GM18511 (cell line): ENCODE measurements around the gene AOC2.
"Not testable (repeated sequence)": the region's sequence is repeated elsewhere in the genome, so short reads cannot be mapped to it uniquely, and the experiment has no call there.

Experiments
- ATAC-seq: cut with Tn5 transposase; IDR thresholded peaks from one replicate; pipeline ENCODE4 v1.9.1; 2021; ENCODE audit warnings: mild to moderate bottlenecking, moderate library complexity; ENCODE audit not compliant: unreplicated experiment

AOC2 gene

DNA sequence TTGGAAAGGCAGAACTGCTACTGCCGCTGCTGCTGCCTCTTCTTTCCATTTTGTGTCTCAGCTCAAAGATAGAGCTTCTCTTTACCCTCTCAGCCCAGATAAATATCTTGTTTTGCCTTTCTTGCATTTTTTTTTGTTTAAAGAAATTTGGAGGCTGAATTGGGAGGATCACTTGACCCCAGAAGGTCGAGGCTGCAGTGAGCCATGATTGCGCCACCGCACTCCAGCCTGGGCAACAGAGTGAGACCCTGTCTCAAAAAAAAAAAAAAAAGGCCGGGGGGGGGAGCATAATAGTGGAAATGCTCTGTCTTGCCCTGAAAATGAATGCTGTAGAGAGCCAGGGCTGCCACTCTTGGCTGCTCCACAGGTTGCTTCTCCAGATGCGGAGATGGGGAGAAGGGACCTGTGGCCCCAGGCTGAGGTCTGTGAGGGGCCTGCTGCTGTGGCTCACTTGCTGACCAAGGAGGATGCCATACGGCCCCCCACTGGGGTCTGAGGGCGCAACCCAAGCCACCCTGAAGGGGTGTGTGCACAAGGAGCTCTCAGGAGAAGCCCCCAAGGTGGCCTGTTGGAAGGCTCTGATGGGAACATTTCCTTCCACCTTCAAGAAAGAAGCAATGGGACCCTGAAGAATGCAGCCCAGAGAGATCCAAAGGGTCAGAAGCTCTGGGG is 34.7 kb downstream of the AOC2 start:
- no peak for ATAC-seq

DNA sequence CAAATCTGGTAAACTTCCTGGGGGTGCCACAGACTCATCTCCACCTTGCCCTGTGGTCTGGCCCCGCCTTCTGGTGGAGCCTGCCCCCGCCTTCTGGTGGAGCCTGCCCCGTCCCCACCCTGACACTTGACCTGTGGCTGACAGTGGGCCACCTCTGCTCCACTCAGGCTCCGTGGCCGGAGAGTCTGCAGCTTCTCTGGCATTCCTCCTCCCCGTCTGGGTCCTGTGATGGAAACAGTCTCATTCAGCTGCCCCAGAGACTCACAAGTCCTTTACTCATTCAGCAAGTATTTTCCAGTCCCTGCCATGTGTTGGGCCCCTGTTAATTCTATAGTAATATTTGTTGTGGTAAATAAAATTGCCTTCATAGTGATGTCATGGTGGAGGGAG is 35.2 kb downstream of the AOC2 start:
- no peak for ATAC-seq

DNA sequence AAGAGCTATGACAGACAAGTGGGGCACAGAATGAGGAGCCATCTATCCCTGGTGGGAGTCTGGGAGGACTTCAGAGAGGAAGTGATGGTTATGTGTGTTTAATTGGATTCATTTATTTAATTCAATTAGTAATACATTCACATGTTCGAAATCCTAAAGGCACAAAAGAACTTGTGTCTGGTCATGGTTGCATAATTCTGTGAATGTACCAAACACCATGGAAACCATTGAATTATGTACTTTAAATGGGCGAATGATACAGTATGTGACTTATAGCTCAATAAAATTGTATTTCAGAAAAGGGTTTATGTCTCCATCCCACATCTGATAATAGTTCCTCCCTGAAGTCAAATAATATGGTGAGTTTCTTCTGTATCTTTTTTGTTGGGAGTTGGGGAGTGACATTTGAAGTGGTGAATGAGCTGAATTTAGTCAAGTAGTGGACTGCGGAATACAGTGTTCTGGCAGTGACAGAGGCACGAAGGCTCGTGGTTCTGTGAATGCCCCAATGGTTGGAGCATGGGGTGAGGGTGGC is 36.5 kb downstream of the AOC2 start:
- no peak for ATAC-seq

GRCh38 chr17:42881706-42882105 is 37.3 kb downstream of the AOC2 start:
- not testable (repeated sequence) for ATAC-seq

DNA sequence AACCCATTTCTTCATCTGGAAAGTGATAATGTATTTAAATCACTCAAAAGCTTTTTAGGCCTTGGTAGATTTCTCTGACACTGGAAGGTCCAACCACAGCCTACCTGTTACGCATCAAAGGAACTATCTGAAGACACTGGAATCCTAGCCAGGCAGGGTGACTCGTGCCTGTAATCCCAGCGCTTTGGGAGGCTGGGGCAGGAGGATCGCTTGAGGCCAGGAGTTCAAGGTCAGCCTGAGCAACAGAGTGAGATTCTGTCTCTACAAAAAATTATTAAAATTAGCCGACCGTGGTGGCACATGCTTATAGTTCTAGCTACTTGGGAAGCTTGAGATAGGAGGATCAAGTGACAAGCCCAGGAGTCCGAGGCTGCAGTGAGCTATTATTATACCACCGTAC is 37.8 kb downstream of the AOC2 start:
- ATAC-seq = no peak

- ATAC-seq = no peak
Measured at GRCh38 chr17:42883802-42884558, 39.6 kb downstream of the AOC2 start.

GRCh38 chr17:42885806-42886205 is 41.4 kb downstream of the AOC2 start:
- ATAC-seq = not testable (repeated sequence)

GRCh38 chr17:42886283-42887176 is 42.1 kb downstream of the AOC2 start:
- ATAC-seq = no peak

DNA sequence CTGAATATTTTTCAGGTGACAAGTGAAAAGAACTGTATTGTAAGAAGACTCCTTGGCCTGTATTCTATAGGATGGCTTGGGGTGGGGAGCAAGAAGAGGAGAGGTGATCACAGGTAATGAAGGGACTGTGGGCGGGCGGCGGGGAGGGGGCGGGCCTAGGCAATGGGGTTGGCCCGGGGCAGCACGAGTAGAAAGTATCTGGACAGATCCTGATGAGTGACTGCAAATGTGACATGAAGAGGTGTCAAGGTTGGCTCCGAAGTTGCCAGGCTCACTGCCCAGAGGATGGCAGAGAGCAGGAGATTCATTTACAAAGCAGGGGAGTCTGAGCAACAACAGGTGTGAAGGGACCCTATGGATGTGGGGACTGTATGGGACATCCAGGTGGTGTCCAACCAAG is 45.4 kb downstream of the AOC2 start:
- ATAC-seq = no peak

DNA sequence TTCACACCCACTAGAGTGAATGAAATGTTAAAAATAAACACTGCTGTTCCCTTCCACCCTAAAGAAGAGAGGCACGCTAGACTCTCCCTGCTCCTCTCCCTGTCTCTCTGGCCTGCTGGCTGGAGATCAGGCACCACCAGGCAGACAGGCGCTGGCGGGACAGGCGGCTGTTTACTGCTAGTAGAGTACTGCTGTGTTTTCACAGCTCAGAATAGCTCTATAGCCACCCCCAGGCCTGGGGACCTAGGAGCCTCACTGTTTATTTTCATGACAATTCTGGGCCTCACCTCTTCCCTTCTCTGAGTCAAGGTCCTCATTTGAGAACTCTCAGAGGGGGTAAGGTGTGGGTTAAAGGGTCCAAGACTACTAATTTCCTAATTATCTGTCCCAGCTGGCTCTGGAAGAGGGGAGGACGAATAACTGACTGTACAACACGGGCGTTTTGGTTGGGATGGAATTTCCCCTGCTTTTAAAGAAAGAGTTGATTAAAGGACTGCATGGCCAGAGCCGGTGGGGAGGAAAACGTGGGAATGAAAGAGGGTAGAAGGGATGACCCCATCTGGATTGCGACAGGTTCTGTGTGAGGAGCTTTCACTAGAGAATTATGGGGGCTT is 47.3 kb downstream of the AOC2 start:
- no peak for ATAC-seq

- ATAC-seq = no peak
Measured at GRCh38 chr17:42893359-42893758, 49.0 kb downstream of the AOC2 start.

DNA sequence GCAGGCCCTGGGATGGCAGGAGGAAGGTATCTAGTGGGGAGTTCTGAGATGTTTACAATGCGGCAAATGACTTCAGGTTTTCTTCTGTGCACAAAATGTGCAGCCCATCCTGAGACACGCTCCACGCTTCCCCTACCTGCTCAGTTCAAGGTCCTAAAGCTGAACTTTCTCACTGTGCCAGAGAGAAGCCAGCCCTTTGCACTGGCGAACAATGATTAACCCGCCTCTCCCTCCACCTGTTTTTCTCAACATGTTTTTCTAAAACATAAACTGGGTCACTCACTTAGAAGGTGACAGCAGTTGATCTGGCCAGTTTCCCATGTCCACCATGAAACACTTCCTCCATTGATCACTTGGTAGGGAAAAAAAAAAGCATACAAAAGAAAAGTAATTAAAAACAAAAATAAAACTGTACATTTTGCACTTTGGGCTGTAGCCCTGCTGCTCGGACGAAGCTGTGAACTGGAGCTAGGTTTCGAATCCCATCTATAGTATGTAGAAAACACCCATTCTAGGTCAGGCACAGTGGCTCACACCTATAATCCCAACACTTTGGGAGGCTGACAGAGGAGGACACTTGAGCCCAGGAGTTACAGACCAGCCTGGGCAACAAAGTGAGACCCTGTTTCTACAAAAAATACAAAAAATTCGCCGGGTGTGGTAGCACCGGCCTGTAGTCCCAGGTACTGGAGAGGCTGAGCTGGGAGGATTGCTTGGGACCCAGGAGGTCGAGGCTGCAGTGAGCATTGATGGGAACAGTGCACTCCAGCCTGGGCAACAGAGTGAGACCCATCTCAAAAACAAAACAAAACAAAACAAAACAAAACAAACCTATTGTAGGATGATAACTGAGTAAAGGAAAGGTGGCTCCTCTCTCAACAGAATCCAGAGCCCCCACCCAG is 50.2 kb downstream of the AOC2 start:
- ATAC-seq = no peak

DNA sequence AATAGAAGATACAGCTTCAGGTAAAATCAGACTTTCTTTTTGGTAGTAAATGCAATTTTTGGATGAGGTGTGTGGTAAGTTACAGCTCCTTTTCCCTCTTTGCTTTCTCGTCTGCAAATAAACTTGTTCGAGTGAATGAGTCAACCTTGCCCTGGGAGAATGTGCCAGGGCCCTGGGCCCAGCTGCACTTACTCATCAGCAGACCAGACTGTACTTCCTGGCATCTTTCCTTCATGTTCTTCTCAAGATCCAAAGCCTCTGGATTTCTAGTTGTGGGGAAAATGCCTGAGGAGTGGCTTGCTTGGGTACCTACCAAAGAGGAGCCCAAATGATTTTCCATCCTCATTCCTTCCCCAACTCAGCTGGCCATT is 50.8 kb downstream of the AOC2 start:
- no peak for ATAC-seq

DNA sequence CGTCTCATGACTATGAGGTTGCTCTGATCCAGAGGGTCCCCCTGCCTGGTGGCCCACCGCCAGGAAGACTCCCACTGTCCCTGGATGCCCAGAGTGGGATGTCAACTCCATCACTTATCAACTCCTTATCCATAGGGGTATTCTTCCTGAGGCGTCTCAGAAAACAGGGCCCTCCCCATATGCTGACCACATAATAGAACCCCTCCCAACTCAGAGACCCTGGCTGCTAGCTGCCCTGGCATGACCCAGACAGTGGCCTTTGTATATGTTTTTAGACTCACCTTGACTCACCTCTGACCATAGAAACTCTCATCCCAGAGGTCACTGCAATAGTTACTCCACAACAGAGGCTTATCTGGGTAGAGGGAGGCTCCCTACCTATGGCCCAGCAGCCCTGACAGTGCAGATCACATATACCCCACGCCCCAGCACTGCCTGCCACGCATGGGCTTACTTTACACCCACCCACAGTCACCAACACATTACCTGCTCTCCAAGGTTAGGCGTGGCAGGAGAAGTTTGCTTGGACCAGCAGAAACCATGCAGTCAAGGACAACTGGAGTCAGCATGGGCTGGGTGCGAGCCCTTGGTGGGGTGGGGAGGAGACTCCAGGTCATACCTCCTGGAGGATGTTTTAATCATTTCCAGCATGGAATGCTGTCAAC is 53.9 kb downstream of the AOC2 start:
- no peak for ATAC-seq

GRCh38 chr17:42899981-42900380 is 55.6 kb downstream of the AOC2 start:
- not testable (repeated sequence) for ATAC-seq
